ENCODE data around the gene ARHGEF7.

Gene ARHGEF7

GRCh38 chr13:111153977-111154332 lies 38.8 kb downstream of the ARHGEF7 start:
- TF ChIP-seq JUND (IDR thresholded peaks at IDR 0.05; ENCODE audit: low read depth), result no peak
- in situ Hi-C loops (cut with HindIII; ENCODE audit: low pct_unique_long_range_greater_than_20kb, low sequenced_read_pairs), result no loop called here
- DNase-seq (ENCODE audit: low read depth in 1 of 2, low spot score in 1 of 2), result peak in 1 of 2 experiments; percentile 12

- DNase-seq (ENCODE audit: low read depth in 1 of 2, low spot score in 1 of 2), result no peak
- in situ Hi-C loops (cut with HindIII; ENCODE audit: low pct_unique_long_range_greater_than_20kb, low sequenced_read_pairs), result no loop called here
Observed at GRCh38 chr13:111156421-111156820, 41.3 kb downstream of the ARHGEF7 start.

DNA sequence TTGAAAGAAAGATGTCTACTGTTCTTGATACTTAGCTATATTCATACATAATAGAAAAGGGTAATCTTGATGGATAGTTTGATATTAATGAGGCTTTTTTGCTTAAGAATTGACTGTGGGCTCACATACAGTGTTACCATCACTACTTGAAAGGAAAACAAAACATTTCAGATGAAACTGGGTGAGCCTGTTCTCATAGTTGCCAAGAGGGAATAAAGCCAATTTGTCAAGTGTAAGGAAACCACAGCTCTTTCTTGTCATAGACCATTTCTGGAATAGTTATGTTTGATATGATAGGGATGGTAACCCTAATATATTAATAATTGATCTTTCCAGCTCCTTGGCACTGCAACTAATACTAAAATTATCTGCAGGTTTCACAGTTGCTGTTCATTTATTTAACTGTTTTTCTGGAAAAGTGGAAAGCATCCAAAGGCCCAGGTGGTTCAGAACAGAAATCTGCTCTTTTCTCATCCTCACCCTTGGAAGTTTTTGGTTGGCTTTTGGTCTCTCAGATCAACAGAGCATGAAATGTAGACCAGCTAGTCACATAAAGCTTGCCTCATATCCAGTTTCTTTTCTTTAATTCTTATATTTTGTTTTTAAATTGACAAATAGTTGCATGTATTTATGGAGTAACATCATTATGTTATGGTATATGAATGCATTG lies 43.2 kb downstream of the ARHGEF7 start:
- in situ Hi-C loops (cut with HindIII; ENCODE audit: low pct_unique_long_range_greater_than_20kb, low sequenced_read_pairs), result no loop called here
- peak; percentile 16 to 72 for DNase-seq (ENCODE audit: low read depth in 1 of 2, low spot score in 1 of 2)
- no peak for TF ChIP-seq JUND (IDR thresholded peaks at IDR 0.05; ENCODE audit: low read depth)

More at GRCh38 chr13:111156421-111156820, 41.3 kb downstream of the ARHGEF7 start:
- TF ChIP-seq JUND (IDR thresholded peaks at IDR 0.05; ENCODE audit: low read depth), result no peak

GRCh38 chr13:111159362-111160320 lies 44.5 kb downstream of the ARHGEF7 start:
- no peak for TF ChIP-seq JUND (IDR thresholded peaks at IDR 0.05; ENCODE audit: low read depth)
- in situ Hi-C loops (cut with HindIII; ENCODE audit: low pct_unique_long_range_greater_than_20kb, low sequenced_read_pairs), result no loop called here
- DNase-seq (ENCODE audit: low read depth in 1 of 2, low spot score in 1 of 2), result no peak

- in situ Hi-C loops (cut with HindIII; ENCODE audit: low pct_unique_long_range_greater_than_20kb, low sequenced_read_pairs), result no loop called here
- TF ChIP-seq JUND (IDR thresholded peaks at IDR 0.05; ENCODE audit: low read depth), result no peak
- DNase-seq (ENCODE audit: low read depth in 1 of 2, low spot score in 1 of 2), result no peak
Observed at GRCh38 chr13:111160648-111161047, 45.5 kb downstream of the ARHGEF7 start.

GRCh38 chr13:111161601-111162600 lies 46.8 kb downstream of the ARHGEF7 start:
- no peak for DNase-seq (ENCODE audit: low read depth in 1 of 2, low spot score in 1 of 2)
- in situ Hi-C loops (cut with HindIII; ENCODE audit: low pct_unique_long_range_greater_than_20kb, low sequenced_read_pairs), result no loop called here
- TF ChIP-seq JUND (IDR thresholded peaks at IDR 0.05; ENCODE audit: low read depth), result no peak

DNA sequence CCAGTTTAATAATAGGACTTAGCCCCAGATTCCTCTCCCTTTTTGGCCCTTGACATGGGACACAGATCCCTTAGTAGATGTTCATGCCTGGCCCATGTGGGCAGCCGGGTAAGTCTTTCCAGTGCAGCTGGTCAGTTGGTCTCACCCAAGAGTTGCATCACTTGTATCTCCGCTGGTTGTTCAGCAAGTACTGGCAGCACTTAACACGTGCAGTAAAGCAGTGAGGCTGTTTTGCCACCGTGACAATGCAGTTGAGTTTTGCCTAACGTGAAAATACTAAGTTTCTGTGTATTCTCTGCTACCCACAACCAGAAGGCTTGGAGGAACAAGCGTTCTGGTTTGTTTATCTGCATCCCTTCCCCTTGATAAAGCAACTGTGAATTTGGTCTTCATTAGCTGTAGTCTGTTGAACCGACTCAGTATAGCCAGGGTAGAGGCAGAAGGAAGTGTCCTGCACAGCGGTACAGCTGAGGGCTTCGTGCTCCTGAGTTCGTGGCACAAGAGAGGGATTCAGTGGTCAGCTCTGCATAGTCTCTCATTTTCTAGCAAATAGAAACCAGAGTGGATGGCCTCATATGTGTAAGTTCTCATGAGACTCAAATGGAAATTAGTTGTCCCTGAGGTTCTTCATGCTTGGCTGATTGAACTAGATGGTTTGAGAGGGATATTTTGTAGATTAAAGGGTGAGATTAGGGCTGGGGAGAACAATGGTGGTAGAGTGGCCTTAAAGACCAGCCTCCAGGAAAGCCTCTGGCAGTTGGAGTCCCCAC lies 50.3 kb downstream of the ARHGEF7 start:
- no peak for TF ChIP-seq JUND (IDR thresholded peaks at IDR 0.05; ENCODE audit: low read depth)
- no peak for DNase-seq (ENCODE audit: low read depth in 1 of 2, low spot score in 1 of 2)
- in situ Hi-C loops (cut with HindIII; ENCODE audit: low pct_unique_long_range_greater_than_20kb, low sequenced_read_pairs), result no loop called here

DNA sequence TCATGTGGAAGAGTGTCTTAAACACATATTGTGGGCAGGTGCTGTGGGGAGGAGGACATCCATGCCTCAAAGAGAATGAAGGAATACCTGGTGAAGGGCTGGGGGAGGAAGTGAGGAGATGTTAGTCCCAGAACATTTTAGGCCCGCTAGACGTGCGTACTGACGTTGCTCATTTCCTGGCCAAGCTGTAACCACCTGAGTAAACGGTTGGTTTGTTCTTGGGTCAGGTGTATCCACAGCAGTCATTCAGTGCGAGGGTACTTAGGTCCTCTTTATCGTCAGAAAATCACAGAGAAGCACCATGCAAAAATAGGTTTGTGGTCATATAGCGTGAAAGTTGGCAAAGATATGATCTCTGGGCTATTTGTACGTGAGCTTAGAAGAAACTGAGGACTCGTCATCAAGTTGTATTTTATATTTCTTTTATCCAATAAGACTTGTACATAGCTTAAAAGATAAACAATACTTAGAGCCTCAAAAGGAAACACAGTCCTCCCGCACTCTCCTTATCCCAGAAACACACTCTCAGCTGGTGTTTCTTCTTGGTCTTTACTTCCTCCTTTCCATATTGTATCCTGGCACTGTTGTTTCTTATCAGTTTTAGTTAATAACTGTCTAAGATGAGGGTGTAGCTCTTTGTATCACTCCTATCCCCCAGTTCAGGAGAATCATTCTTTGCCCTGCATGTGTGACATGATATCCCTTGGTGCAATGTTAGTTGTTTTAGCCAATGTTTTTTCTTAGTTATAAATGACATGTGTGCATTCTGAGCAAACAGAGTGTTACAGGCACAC lies 52.0 kb downstream of the ARHGEF7 start:
- no peak for TF ChIP-seq JUND (IDR thresholded peaks at IDR 0.05; ENCODE audit: low read depth)
- no peak for DNase-seq (ENCODE audit: low read depth in 1 of 2, low spot score in 1 of 2)
- in situ Hi-C loops (cut with HindIII; ENCODE audit: low pct_unique_long_range_greater_than_20kb, low sequenced_read_pairs), result no loop called here

DNA sequence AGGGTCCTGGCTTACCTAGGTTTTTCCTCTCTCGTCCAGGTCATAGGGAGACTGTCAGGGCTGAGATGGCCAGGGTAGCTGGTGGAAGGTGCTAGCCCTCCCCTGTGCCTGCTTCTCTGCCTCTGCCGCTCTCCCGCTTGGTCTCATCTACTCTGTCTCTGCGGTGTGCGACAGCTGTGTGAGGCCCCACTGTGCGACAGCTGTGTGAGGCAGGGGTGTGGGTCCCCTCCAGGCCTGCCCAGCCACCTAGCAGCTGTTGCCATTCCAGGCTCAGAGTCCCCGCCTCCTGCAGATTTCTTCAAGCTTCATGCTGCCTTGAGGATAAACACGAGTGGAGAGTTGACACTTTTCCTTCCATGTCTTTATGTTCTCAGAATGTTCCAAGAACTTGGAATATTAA lies 53.0 kb downstream of the ARHGEF7 start:
- in situ Hi-C loops (cut with HindIII; ENCODE audit: low pct_unique_long_range_greater_than_20kb, low sequenced_read_pairs), result no loop called here
- no peak for DNase-seq (ENCODE audit: low read depth in 1 of 2, low spot score in 1 of 2)
- TF ChIP-seq JUND (IDR thresholded peaks at IDR 0.05; ENCODE audit: low read depth), result no peak

DNA sequence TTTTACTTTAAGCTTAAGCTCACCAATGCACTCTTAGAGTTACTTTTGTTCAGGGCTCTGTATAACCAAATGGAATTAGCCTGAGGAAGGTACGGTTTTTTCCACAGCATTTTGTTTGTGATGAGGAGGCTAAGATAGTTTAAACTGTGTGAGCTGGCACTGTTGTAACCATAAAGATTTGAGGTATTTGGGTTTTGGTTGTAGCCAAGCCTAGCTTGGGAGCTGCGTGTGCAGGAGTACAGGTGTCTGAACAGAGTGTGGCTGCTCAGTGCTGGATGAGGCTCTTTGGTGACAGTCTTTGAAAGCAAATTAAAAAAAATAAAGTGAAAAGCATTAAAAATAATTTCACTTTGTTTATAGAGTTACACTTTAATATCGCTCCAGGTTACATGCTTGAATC lies 56.0 kb downstream of the ARHGEF7 start:
- no peak for DNase-seq (ENCODE audit: low read depth in 1 of 2, low spot score in 1 of 2)
- TF ChIP-seq JUND (IDR thresholded peaks at IDR 0.05; ENCODE audit: low read depth), result no peak
- in situ Hi-C loops (cut with HindIII; ENCODE audit: low pct_unique_long_range_greater_than_20kb, low sequenced_read_pairs), result no loop called here

- in situ Hi-C loops (cut with HindIII; ENCODE audit: low pct_unique_long_range_greater_than_20kb, low sequenced_read_pairs), result no loop called here
- no peak for DNase-seq (ENCODE audit: low read depth in 1 of 2, low spot score in 1 of 2)
- no peak for TF ChIP-seq JUND (IDR thresholded peaks at IDR 0.05; ENCODE audit: low read depth)
Observed at GRCh38 chr13:111171629-111172028, 56.5 kb downstream of the ARHGEF7 start.

Measured in T47D (cell line).